SK-N-MC (cell line): ENCODE measurements around the gene BTBD6.

Experiments used
- EZH2 ChIP-seq: fragments of 200-600 bp; sonication (generic); IDR thresholded peaks from one replicate; pipeline ENCODE4 v1.6.1; 2017; ENCODE audit warnings: antibody characterized with exemption
- FOXP2 ChIP-seq: optimal IDR thresholded peaks from 2 replicates; pipeline ENCODE3; 2011; ENCODE audit warnings: mild to moderate bottlenecking, moderate library complexity; ENCODE audit not compliant: insufficient read depth; ENCODE audit errors: extremely low read length, control extremely low read depth
- POLR2AphosphoS5 ChIP-seq: IDR thresholded peaks from 2 replicates; pipeline ENCODE4 v1.6.1; 2012; ENCODE audit warnings: mild to moderate bottlenecking, low read depth, low read length, borderline replicate concordance

DNA sequence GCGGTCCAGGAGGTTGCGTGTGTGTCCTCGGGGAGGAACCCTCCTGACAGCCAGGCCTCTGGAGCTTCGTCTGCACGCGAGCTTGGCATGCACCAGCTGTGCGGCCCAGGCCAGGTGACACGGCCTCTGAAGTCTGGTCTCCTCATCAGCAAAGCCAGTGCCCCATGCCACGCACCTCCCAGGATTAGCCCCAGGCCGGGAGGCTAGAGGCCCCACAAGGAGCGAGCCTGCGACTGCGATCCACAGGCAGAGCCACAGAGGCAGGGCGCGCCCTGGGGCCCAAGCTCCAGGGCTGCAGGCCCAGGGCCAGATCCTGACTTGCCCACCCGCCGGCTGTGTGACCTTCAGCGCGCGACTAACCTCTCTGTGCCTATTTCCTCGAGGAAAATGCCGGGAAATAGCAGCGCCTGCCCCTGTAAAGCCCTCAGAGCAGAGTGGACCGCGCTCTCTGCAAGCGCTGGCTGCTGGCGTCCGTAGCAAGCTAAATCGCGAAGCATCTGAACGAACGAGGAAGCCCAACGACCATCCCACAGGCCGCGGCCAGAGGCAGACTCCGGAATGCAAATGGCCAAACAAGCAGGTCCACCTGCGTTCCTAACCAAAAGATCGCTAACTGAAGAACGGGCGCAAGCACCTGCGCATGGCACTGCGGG, 492 bp upstream of the BTBD6 start:
- no peak for TF ChIP-seq POLR2AphosphoS5
- no peak for TF ChIP-seq EZH2
- TF ChIP-seq FOXP2, result no peak
